ENCODE measurements around the gene SULT2B1. TPM values are rescaled to one million over a fixed set of nuclear protein-coding genes. Genes with fewer than 3 reads are reported as not detected.
"Not testable (repeated sequence)": the region's sequence is repeated elsewhere in the genome, so short reads cannot be mapped to it uniquely, and the experiment has no call there.

Gene SULT2B1
- total RNA-seq, 1 donor from 2014 or later = 1.6 TPM

- H3K9me3 Mint-ChIP-seq = no peaks in the 10 kb centered on the region
- H3K27me3 Mint-ChIP-seq (ENCODE audit: insufficient read depth, low read depth) = peaks cover 15% of the 10 kb centered on the region
- Histone ChIP-seq H3K36me3 (no peaks in the 10 kb centered on the region), H3K79me2 (ENCODE audit: low read depth) (no peaks in the 10 kb centered on the region), H3K27ac (no peak overlapping the region), H3K9ac (no peak overlapping the region), H3K4me2 (no peak overlapping the region), H3K4me3 (no peak overlapping the region), H3K4me1 (peaks cover 10% of the 10 kb centered on the region), H3K27me3 (no peaks in the 10 kb centered on the region), H3K9me3 (ENCODE audit: low read depth) (no peaks in the 10 kb centered on the region), H4K20me1 (ENCODE audit: low read depth) (no peaks in the 10 kb centered on the region), H3F3A (ENCODE audit: low read depth) (peaks cover 13% of the 10 kb centered on the region), H2AFZ (replicated peaks) (no peak overlapping the region)
- no peak overlapping the region for H3K4me3 Mint-ChIP-seq
- no peaks in the 10 kb centered on the region for H3K36me3 Mint-ChIP-seq
- TF ChIP-seq EZH2 (IDR thresholded peaks at IDR 0.05) = no peak
- no peak for TF ChIP-seq EZH2phosphoT487 (IDR thresholded peaks at IDR 0.05)
- TF ChIP-seq CTCF (IDR thresholded peaks at IDR 0.05) = no peak
- H3K4me1 Mint-ChIP-seq = peaks cover 27% of the 10 kb centered on the region
- DNase-seq (ENCODE audit: low spot score) = no peak
- no peak overlapping the region for H3K27ac Mint-ChIP-seq
Observed at GRCh38 chr19:48575931-48576622, 24.1 kb downstream of the SULT2B1 start.

- not testable (repeated sequence) for H3K36me3 ChIP-seq; H3K4me3 ChIP-seq; H3K9me3 Mint-ChIP-seq; H3K9me3 ChIP-seq (ENCODE audit: low read depth); H3K27ac ChIP-seq; H3K27me3 ChIP-seq; H3K36me3 Mint-ChIP-seq; H3K79me2 ChIP-seq (ENCODE audit: low read depth); H4K20me1 ChIP-seq (ENCODE audit: low read depth); H3K9ac ChIP-seq; H3K27me3 Mint-ChIP-seq (ENCODE audit: insufficient read depth, low read depth); H3K4me3 Mint-ChIP-seq; H3K4me1 ChIP-seq; H3K4me2 ChIP-seq; H3F3A ChIP-seq (ENCODE audit: low read depth); H2AFZ ChIP-seq (replicated peaks); H3K27ac Mint-ChIP-seq; DNase-seq (ENCODE audit: low spot score)
- peaks cover 17% of the 10 kb centered on the region for H3K4me1 Mint-ChIP-seq
Observed at GRCh38 chr19:48577908-48578307, 25.9 kb downstream of the SULT2B1 start.

- peaks cover 7% of the 10 kb centered on the region for H3K27me3 Mint-ChIP-seq (ENCODE audit: insufficient read depth, low read depth)
- H3K4me1 Mint-ChIP-seq = peaks cover 10% of the 10 kb centered on the region
- no peak overlapping the region for H3K4me3 Mint-ChIP-seq
- Histone ChIP-seq H3K27ac (no peak overlapping the region), H3K27me3 (no peaks in the 10 kb centered on the region), H3F3A (ENCODE audit: low read depth) (peaks cover 2% of the 10 kb centered on the region), H3K36me3 (no peaks in the 10 kb centered on the region), H2AFZ (replicated peaks) (no peak overlapping the region), H3K4me3 (no peak overlapping the region), H3K4me2 (no peak overlapping the region), H3K9ac (no peak overlapping the region), H3K9me3 (ENCODE audit: low read depth) (no peaks in the 10 kb centered on the region), H4K20me1 (ENCODE audit: low read depth) (no peaks in the 10 kb centered on the region), H3K4me1 (no peaks in the 10 kb centered on the region), H3K79me2 (ENCODE audit: low read depth) (no peaks in the 10 kb centered on the region)
- DNase-seq (ENCODE audit: low spot score) = no peak
- TF ChIP-seq CTCF (IDR thresholded peaks at IDR 0.05) (no peak), EZH2 (IDR thresholded peaks at IDR 0.05) (no peak), EZH2phosphoT487 (IDR thresholded peaks at IDR 0.05) (no peak)
- H3K36me3 Mint-ChIP-seq = no peaks in the 10 kb centered on the region
- H3K27ac Mint-ChIP-seq = no peak overlapping the region
- H3K9me3 Mint-ChIP-seq = no peaks in the 10 kb centered on the region
Observed at GRCh38 chr19:48578891-48579290, 26.9 kb downstream of the SULT2B1 start.

GRCh38 chr19:48582168-48582567, 30.2 kb downstream of the SULT2B1 start:
- H3K4me2 ChIP-seq = no peak overlapping the region
- no peaks in the 10 kb centered on the region for H3K36me3 ChIP-seq
- Mint-ChIP-seq H3K27ac (peak overlapping the region; percentile 57), H3K4me1 (peaks cover 7% of the 10 kb centered on the region), H3K36me3 (no peaks in the 10 kb centered on the region), H3K27me3 (ENCODE audit: insufficient read depth, low read depth) (peaks cover 10% of the 10 kb centered on the region), H3K4me3 (no peak overlapping the region), H3K9me3 (no peaks in the 10 kb centered on the region)
- DNase-seq (ENCODE audit: low spot score) = no peak
- H3K9ac ChIP-seq = no peak overlapping the region
- H3K27me3 ChIP-seq = peaks cover 2% of the 10 kb centered on the region
- H2AFZ ChIP-seq (replicated peaks) = no peak overlapping the region
- no peaks in the 10 kb centered on the region for H4K20me1 ChIP-seq (ENCODE audit: low read depth)
- no peaks in the 10 kb centered on the region for H3K9me3 ChIP-seq (ENCODE audit: low read depth)
- H3K4me3 ChIP-seq = no peak overlapping the region
- no peaks in the 10 kb centered on the region for H3F3A ChIP-seq (ENCODE audit: low read depth)
- no peak for TF ChIP-seq CTCF (IDR thresholded peaks at IDR 0.05)
- no peak for TF ChIP-seq EZH2 (IDR thresholded peaks at IDR 0.05)
- TF ChIP-seq EZH2phosphoT487 (IDR thresholded peaks at IDR 0.05) = no peak
- H3K4me1 ChIP-seq = no peaks in the 10 kb centered on the region
- no peaks in the 10 kb centered on the region for H3K79me2 ChIP-seq (ENCODE audit: low read depth)
- H3K27ac ChIP-seq = no peak overlapping the region
